Mucosa of stomach (tissue), 1 donor: Measurements from ENCODE around the gene RFX7.
"Not testable (repeated sequence)": the region's sequence is repeated elsewhere in the genome, so short reads cannot be mapped to it uniquely, and the experiment has no call there.

Source experiments
- H3K27me3 ChIP-seq: one replicate; pipeline ENCODE4 v1.7.0; 2013; ENCODE audit warnings: mild to moderate bottlenecking, low read length; ENCODE audit not compliant: control insufficient read depth, insufficient read depth
- H3K36me3 ChIP-seq: one replicate; pipeline ENCODE4 v1.7.0; 2013; ENCODE audit warnings: low read length; ENCODE audit not compliant: control insufficient read depth, insufficient read depth
- H3K4me1 ChIP-seq: one replicate; pipeline ENCODE4 v1.7.0; 2013; ENCODE audit warnings: mild to moderate bottlenecking, low read length; ENCODE audit not compliant: control insufficient read depth, insufficient read depth
- H3K4me3 ChIP-seq: one replicate; pipeline ENCODE4 v1.7.0; 2013; ENCODE audit warnings: low read length
- H3K9ac ChIP-seq: one replicate; pipeline ENCODE4 v1.7.0; 2013; ENCODE audit warnings: mild to moderate bottlenecking, low read length, moderate library complexity
- H3K9me3 ChIP-seq: one replicate; pipeline ENCODE4 v1.7.0; 2013; ENCODE audit warnings: mild to moderate bottlenecking, low read length, moderate library complexity; ENCODE audit not compliant: control insufficient read depth
- donor health status: Pancreatic carcinoma.

The RFX7 gene

DNA sequence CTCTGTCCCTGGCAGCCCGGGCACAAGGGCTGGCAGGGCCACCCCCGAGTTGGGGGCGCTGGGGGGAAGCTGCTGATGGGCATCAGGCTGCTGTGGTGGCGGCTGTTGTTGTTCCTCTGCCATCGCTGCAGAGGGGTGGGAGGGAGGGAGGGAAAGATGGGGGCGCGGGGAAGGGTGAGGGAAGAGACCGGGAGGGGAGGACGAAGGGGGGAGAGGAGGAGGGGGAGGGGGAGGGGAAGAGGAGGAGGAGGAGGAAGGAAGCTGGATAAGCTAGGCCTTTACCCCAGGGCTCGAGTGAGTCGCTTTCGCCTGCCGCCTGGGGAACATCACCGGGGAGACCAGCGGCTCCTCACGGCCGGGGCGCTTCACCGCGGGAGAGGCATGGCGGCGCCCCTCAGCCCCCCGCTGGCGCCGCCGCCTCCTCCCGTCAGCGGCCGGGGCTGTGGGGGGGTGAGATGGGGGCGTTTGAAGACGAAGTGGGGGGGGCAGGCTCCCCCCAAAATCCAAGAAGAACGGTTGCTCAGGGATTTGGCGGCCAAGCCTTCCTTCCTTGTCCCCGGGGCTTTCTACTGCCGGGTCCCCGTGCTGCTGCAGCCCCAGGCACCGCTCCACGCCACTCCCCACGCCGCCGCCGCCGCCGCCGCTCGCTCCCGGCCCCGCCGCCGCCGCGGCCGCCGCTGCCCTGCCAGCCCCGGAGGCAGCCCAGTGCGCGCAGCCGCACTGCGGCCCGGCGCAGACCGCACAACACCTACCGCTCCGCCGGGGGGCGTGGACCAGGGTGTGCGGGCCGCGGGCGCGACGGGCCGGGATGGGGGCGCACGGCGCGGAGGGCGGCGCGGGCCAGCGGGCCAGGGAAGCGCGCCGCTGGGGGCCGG, at the start of gene RFX7:
Gene RFX7, minus strand, starts transcription at position 717 of the 875 bp plus-strand sequence. Its CDS starts 594 bp downstream, at position 123.
- Histone ChIP-seq H3K9me3 (no peaks in the 10 kb centered on the region), H3K4me1 (peaks cover 23% of the 10 kb centered on the region), H3K36me3 (no peaks in the 10 kb centered on the region), H3K27me3 (no peaks in the 10 kb centered on the region), H3K9ac (peak within 1 kb of the TSS; percentile 85), H3K4me3 (peak within 1 kb of the TSS; percentile 75)

DNA sequence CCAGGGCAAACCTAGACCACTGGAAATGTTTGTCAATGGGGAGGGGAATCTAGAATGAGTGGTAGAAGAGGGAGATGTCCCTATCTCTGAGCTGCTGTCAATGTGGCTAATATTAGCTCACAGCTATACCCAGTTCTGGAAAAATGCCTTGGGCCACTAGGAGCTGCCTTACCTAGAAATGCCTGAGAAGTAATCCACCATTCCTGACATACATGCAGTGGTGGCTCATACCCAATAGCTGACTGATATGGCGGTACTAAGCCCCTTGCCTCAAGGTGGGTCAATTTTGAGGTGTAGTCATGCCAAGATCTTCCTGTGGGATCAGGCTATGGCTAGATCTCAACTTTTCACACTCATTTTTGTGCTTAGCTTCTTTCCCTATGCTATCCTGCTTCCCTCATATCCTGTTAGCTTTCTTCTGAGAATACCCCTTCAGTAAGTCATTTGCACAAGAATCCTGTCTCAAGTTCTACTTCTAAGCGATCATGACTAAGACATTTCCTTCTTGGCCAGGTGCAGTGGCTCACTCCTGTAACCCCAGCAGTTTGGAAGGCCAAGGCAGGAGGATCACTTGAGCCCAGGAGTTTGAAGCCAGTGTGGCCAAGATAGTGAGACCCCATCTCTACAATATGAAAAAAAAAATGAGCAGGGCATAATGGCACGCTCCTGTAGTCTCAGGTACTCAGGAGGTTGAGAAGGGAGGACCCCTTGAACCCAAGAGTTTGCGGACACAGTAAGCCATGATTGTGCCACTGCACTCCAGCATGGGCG, 49.1 kb upstream of the RFX7 start:
- no peaks in the 10 kb centered on the region for H3K36me3 ChIP-seq
- no peak overlapping the region for H3K9ac ChIP-seq
- no peaks in the 10 kb centered on the region for H3K27me3 ChIP-seq
- no peaks in the 10 kb centered on the region for H3K9me3 ChIP-seq
- no peak overlapping the region for H3K4me3 ChIP-seq
- no peaks in the 10 kb centered on the region for H3K4me1 ChIP-seq

DNA sequence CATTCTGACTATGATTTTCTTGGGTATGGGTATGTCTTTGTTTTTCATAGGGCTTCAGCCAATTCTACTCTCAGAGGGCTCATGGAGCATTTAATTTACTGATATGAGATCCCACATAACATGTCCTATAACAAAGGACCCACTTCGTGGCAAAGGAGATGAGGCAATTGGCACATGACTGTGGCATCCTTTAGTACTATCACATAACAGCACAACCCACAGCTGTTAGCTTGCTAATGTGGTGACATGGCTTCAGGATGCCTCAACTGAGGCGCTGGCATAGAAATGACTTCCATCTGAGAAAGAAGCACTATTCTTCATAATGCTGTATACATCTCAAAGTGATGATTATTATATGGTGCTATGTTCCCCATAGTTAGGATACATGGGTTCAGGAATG, 48.1 kb upstream of the RFX7 start:
- no peaks in the 10 kb centered on the region for H3K36me3 ChIP-seq
- no peaks in the 10 kb centered on the region for H3K4me1 ChIP-seq
- H3K9ac ChIP-seq = no peak overlapping the region
- H3K4me3 ChIP-seq = no peak overlapping the region
- no peaks in the 10 kb centered on the region for H3K27me3 ChIP-seq
- no peaks in the 10 kb centered on the region for H3K9me3 ChIP-seq

DNA sequence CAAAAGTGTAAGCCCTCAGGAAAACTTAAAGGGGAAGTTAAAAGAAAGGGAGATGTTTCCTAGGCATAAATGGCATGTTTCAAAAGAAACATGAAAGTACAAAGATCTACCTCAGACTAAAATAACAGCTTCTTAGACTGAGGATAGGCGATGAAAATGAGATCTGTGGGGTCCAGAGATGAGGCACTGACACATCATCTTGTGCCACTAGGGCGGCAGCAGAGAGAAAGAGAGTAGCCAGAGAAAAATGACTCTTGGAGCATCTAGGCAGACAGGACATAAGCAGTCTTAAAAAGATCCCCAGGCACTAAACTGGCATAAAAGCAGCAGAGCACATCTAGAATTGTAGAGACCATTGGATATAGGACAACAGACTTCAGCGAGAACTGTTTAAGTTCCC, 42.5 kb upstream of the RFX7 start:
- H3K9ac ChIP-seq = no peak overlapping the region
- H3K9me3 ChIP-seq = no peaks in the 10 kb centered on the region
- no peak overlapping the region for H3K4me3 ChIP-seq
- H3K27me3 ChIP-seq = no peaks in the 10 kb centered on the region
- H3K4me1 ChIP-seq = no peaks in the 10 kb centered on the region
- no peaks in the 10 kb centered on the region for H3K36me3 ChIP-seq

DNA sequence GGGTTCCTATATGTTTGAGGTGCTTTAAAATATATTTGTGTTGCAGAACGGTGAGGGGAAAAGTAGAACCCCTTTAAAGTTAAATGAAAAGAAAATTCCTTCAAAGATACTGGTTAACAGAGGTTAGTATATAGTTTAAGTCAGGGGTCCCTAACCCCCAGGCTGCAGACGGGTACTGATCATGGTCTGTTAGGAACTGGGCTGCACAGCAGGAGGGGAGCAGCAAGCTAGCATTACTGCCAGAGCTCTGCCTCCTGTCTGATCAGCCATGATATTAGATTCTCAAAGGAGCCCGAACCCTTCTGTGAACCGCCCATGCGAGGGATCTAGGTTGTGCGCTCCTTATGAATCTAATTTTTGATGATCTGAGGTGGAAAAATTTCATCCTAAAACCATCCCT, 37.5 kb upstream of the RFX7 start:
- H3K27me3 ChIP-seq = no peaks in the 10 kb centered on the region
- H3K9ac ChIP-seq = no peak overlapping the region

DNA sequence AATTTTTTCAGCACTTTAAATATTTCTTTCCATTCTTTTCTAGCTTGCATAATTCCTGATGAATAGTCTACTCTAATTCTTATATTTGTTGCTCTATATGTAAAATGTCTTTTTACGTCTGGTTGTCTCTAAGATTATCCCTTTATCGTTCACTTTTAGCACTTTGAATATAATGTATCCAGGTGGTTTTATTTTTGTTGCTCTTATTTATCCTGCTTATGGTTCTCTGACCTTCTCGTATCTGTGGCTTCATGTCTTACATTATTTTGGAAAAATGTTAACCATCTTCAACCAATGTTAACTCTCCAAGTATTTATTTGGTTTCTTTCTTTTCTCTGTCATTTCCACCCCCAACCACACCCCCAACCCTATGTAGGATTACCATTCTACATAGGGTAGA, 30.0 kb upstream of the RFX7 start:
- Histone ChIP-seq H3K4me3 (no peak overlapping the region), H3K27me3 (no peaks in the 10 kb centered on the region), H3K9me3 (no peaks in the 10 kb centered on the region), H3K4me1 (no peaks in the 10 kb centered on the region), H3K9ac (no peak overlapping the region), H3K36me3 (no peaks in the 10 kb centered on the region)

More for the DNA sequence above, 37.5 kb upstream of the RFX7 start:
- H3K4me1 ChIP-seq = no peaks in the 10 kb centered on the region
- H3K36me3 ChIP-seq = no peaks in the 10 kb centered on the region
- H3K9me3 ChIP-seq = no peaks in the 10 kb centered on the region
- H3K4me3 ChIP-seq = no peak overlapping the region

DNA sequence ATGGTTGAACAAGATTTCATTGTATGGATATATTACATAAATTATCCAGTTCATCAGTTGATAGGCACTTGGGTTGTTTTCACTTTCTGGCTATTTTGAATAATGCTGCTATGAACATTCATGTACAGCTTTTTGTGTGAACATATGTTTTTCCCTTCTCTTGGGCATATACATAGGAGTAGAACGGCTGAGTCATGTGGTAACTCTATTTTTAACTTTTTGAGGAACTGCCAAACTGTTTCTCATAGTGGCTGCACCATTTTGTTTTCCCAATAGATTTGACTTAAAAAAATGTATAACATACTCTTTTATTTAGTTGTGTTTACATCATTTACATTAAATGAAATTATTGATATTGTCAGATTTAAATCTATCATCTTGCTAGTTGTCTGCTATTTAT, 28.8 kb upstream of the RFX7 start:
- Histone ChIP-seq H3K9me3 (no peaks in the 10 kb centered on the region), H3K27me3 (no peaks in the 10 kb centered on the region), H3K36me3 (no peaks in the 10 kb centered on the region), H3K9ac (no peak overlapping the region), H3K4me3 (no peak overlapping the region), H3K4me1 (no peaks in the 10 kb centered on the region)

DNA sequence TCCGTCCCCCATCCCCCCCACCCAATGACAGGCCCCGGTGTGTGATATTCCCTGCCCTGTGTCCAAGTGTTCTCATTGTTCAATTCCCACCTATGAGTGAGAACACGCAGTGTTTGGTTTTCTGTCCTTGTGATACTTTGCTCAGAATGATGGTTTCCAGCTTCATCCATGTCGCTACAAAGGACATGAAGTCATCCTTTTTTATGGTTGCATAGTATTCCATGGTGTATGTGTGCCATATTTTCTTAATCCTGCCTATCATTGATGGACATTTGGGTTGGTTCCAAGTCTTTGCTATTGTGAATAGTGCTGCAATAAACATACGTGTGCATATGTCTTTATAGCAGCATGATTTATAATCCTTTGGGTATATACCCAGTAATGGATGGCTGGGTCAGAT, 22.8 kb upstream of the RFX7 start:
- H3K4me1 ChIP-seq = peaks cover 13% of the 10 kb centered on the region
- not testable (repeated sequence) for H3K36me3 ChIP-seq, H3K4me3 ChIP-seq, H3K9me3 ChIP-seq, H3K9ac ChIP-seq, H3K27me3 ChIP-seq

DNA sequence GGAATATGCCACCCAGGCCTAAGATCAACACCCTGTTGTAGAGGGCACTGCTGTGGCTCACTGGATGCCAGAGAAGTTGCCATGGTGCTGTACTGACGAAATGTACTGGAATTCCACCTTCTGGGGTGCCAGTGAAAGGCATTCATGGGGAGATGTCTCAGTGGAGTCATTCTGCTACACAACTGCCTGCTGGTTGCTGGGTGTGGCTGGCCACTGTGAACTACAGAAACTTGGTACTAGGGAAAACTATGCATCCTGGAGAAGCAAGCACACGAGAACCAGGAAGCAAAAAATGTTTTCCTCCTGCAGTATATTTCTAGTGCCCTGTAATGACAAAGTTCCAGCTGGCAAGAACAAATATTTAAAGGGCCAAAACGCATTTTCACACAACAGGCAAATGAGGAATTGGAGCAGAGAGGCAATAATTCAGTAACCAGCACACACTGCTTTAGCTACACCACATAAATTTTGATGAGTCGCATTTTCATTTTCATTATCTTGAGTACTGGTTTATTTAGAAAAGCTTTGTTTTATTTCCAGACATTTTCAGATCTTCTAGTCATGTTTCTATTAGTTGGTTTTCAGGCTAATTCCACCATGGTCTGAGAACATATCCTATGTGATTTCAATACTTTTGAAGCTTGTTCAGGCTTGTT, 18.3 kb upstream of the RFX7 start:
- no peak overlapping the region for H3K9ac ChIP-seq
- H3K36me3 ChIP-seq = no peaks in the 10 kb centered on the region
- H3K27me3 ChIP-seq = no peaks in the 10 kb centered on the region
- H3K9me3 ChIP-seq = no peaks in the 10 kb centered on the region
- H3K4me3 ChIP-seq = no peak overlapping the region
- peaks cover 13% of the 10 kb centered on the region for H3K4me1 ChIP-seq

DNA sequence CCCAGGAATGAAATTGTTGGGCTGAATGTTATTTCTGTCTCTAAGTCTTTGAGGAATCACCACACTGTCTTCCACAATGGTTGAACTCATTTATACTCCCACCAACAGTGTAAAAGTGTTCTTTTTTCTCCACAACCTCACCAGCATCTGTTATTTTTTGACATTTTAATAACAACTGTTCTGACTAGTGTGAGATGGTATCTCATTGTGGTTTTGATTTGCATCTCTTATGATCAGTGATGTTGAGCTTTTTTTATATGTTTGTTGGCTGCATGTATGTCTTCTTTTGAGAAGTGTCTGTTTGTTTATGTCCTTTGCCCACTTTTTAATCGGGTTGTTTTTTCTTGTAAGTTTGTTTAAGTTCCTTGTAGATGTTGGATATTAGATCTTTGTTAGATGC, 13.6 kb upstream of the RFX7 start:
- H3K36me3 ChIP-seq, H3K4me1 ChIP-seq, H3K9me3 ChIP-seq, H3K4me3 ChIP-seq, H3K9ac ChIP-seq, H3K27me3 ChIP-seq: not testable (repeated sequence)

DNA sequence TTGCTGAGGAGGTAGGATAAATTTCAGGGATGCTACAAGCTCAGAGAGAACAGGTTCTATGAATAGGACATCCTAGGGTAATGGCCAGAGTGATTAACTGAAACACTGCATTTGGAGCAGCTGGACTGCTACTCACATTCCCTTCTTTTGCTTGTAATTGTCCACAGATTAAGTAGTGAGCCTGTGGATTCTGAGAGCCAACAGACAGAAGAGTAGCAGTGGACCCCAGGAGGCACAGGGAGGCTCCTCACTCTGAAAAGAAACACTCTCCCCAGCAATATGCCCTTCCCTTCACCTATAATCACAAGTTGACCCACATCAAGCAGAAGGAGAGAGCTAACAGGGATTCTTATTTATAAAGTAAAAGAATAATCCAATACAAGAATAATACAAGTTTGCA, 10.6 kb upstream of the RFX7 start:
- Histone ChIP-seq H3K9me3 (no peaks in the 10 kb centered on the region), H3K4me1 (peaks cover 11% of the 10 kb centered on the region), H3K36me3 (no peaks in the 10 kb centered on the region), H3K9ac (no peak overlapping the region), H3K27me3 (no peaks in the 10 kb centered on the region), H3K4me3 (no peak overlapping the region)

DNA sequence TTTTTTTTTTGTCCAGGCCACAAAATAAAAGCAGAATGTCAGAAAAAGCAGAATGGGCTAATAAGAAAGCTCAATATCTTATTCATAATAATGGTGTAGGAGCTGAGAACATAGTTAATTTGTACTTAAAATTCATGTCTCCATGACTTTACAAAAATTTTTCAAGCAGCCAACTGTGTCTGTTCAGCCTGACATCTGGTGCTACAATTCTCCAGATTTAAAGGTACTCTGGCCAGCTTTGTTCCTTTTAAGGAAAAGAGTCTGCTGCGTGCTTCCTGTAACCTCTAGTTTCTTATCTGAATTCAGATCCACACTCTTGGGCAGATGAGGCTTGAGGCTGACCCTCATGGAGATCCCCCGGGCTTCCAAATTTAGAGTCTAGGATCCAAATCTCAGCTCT, 8.7 kb upstream of the RFX7 start:
- Histone ChIP-seq H3K9me3 (no peaks in the 10 kb centered on the region), H3K36me3 (no peaks in the 10 kb centered on the region), H3K27me3 (no peaks in the 10 kb centered on the region), H3K9ac (no peak overlapping the region), H3K4me1 (peaks cover 22% of the 10 kb centered on the region), H3K4me3 (no peak overlapping the region)
